Measurements from ENCODE around the gene WDFY4.

DNA sequence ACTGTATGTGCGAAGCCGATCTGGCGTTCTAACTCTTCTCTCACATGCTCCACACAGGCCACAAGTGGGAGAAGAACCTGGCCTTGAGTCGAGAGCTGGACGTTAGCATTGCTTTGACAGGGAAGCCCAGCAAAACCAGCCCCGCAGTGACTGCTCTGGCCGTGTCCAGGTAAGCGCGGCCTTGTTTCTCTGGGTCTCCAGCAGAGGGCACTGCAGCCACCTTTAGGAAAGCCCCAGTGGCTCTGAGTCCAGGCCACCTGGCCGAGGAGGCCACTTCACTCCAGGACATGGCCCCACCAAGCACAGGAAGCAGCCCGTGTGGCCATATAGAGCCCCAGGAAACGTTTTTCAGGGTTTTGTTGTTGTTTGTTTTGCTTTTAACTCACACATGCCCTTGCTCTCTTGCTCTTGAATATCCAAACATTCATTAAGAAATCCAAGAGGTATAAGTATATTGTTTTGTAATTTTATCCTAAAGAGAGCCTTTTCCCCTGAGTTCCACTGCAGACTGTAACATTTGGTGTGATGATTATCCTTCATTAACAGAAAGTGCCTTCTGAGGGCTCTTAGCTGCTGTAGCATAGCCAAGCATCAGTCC, 296.7 kb downstream of the WDFY4 start:
- no peak for TF ChIP-seq EZH2 (IDR thresholded peaks at IDR 0.05; ENCODE audit: insufficient read depth, poor library complexity, severe bottlenecking)
- no peak for TF ChIP-seq EZH2phosphoT487 (IDR thresholded peaks at IDR 0.05; ENCODE audit: insufficient read depth, low read depth)
